K562 (cell line): ENCODE measurements around the gene JAK3. TPM values are rescaled to one million over a fixed set of nuclear protein-coding genes. Genes with fewer than 3 reads are reported as not detected.

Experiments used
- DIDO1 ChIP-seq: fragments of 450-650 bp; IDR thresholded peaks from 2 replicates; pipeline ENCODE4 v1.6.1; 2016; ENCODE audit warnings: low read depth, missing biosample characterization, missing genetic modification characterization
- DNMT1 ChIP-seq: fragments of 450-650 bp; IDR thresholded peaks from 2 replicates; pipeline ENCODE4 v1.6.1; 2016; ENCODE audit warnings: antibody characterized with exemption, mild to moderate bottlenecking
- FOXK1 ChIP-seq: sonication (generic); formaldehyde crosslinking; IDR thresholded peaks from 2 replicates; pipeline ENCODE4 v1.8.0; 2022; ENCODE audit warnings: missing genetic modification reagents, mild to moderate bottlenecking, borderline replicate concordance
- FOXK2 ChIP-seq, 2 experiments: fragments of 450-650 bp; IDR thresholded peaks in 1 of 2; conservative IDR thresholded peaks in 1 of 2; 2 replicates each; pipeline ENCODE4 v1.6.1; 2016; ENCODE audit warnings: low read depth in 2 of 2, mild to moderate bottlenecking in 1 of 2
- MBD2 ChIP-seq: sonication (generic); IDR thresholded peaks from 2 replicates; pipeline ENCODE4 v1.6.1; 2016; ENCODE audit warnings: low read depth, borderline replicate concordance
- RFX7 ChIP-seq: fragments of 250-450 bp; sonication (Bioruptor Pico); IDR thresholded peaks from 2 replicates; pipeline ENCODE4 v1.5.1; 2021; ENCODE audit warnings: mild to moderate bottlenecking
- STAG1 ChIP-seq: sonication (generic); formaldehyde crosslinking; IDR thresholded peaks from 2 replicates; pipeline ENCODE4 v1.5.0; 2020; ENCODE audit warnings: missing genetic modification reagents, borderline replicate concordance
- TBP ChIP-seq: optimal IDR thresholded peaks from 2 replicates; pipeline ENCODE3; 2011; ENCODE audit warnings: low read depth, low read length, improper control_type of control experiment
- ZC3H11A ChIP-seq: IDR thresholded peaks from 2 replicates; pipeline ENCODE4 v1.6.1; 2012; ENCODE audit warnings: low read depth, low read length, improper control_type of control experiment
- ZNF699 ChIP-seq: fragments of 250-450 bp; sonication (Bioruptor Pico); IDR thresholded peaks from 2 replicates; pipeline ENCODE4 v1.8.0; 2021; ENCODE audit warnings: mild to moderate bottlenecking, moderate library complexity; ENCODE audit not compliant: insufficient replicate concordance
- polyA plus RNA-seq, 8 experiments: library from polyadenylated mRNA; depleted of rRNA in 4 of 8; stranded (reverse) in 5 of 8; unstranded in 3 of 8; fragments of >200 nt; fragmentation: Nextera tagmentation in 2 of 8; fragmentation: Illumina TruSeq in 1 of 8; extraction: Ambion mirVana in 2 of 8; extraction: Trizol in 1 of 8; gene quantifications; 2 replicates each; pipeline versions ENCODE4 v1.2.1 to v1.2.3, GENCODE V29; 2011 to 2014; ENCODE audit warnings: inconsistent platforms in 1 of 8, missing spikeins in 1 of 8
- total RNA-seq, 7 experiments: library from RNA; depleted of rRNA in 6 of 7; stranded (reverse); fragments of >200 nt in 6 of 7; fragmentation: Illumina TruSeq in 2 of 7; extraction: Trizol in 2 of 7; gene quantifications; 2 replicates each; pipeline versions ENCODE4 v1.2.1 to v1.2.3, GENCODE V29; 2011 to 2021; ENCODE audit warnings: low replicate concordance in 1 of 7
- TF ChIP-seq, protein P1 (sequence below): fragments of 450-650 bp; IDR thresholded peaks from 2 replicates; pipeline ENCODE4 v1.6.1; 2014; ENCODE audit warnings: low read depth, mild to moderate bottlenecking, moderate library complexity, borderline replicate concordance
- TF ChIP-seq, protein P2 (sequence below): fragments of 250-450 bp; sonication (Bioruptor Pico); IDR thresholded peaks from 2 replicates; pipeline ENCODE4 v1.5.0; 2022; ENCODE audit warnings: mild to moderate bottlenecking

The JAK3 gene
- total and polyA plus RNA-seq, 9 of the 15 experiments (the other 6 are each of a cell fraction or from before 2014, with no cell fraction given): 0.01 to 0.18 (median 0.07) TPM; not detected in 1

DNA sequence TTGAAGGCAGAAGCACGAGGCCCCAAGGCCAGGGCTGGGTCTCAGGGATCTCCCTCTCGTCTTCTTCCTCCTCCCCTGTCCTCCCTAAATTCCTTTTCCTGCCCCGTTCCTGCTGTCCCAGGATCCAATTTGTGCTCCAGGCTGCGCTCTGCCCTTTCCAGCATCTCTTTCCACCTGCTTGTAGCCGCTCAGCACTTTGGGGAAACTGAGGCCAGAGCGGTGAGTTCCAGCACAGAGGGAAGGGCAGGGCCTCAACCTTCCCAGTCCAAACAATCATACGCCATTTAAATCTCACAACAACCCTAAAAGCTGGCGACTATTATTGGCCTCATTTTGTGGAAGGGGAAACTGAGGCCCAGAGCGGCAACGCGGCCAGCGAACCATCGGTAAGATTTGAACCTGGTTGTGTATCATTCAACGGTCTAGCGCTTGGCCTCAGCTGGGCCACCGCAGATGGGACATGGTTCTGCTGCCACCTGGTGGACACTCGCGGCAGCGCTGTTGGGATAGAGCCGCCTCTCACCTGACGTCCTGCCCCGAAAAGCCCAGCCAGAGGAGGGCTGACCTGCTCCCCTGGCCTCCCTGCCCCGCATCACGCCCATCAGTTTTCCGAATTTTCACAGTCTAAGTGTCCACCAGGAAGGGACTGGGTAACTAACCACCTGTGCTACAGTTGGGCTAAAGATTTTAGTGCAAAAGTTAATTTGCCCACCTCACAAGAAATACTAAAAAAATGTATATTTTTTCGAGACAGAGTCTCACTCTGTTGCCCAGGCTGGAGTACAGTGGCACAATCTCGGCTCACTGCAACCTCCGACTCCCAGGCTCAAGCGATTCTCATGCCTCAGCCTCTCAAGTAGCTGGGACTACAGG is 7.7 kb upstream of the JAK3 start (continued):
- TF ChIP-seq RFX7 (CRISPR knock-in tag) (no peak), FOXK2 (conservative IDR thresholded peaks at IDR 0.05 in 1 of 2, IDR thresholded peaks at IDR 0.05 in 1 of 2; ENCODE audit: low read depth in 2 of 2) (peak; percentile 33 to 38; a peak in 1 of 4 replicates), FOXK1 (CRISPR knock-in tag) (no peak), DIDO1 (no peak), STAG1 (CRISPR knock-in tag) (peak; percentile 99), ZNF699 (CRISPR knock-in tag) (no peak), MBD2 (no peak), TBP (peak; percentile 29), DNMT1 (no peak), ZC3H11A (no peak)
- TF ChIP-seq, protein P1, sequence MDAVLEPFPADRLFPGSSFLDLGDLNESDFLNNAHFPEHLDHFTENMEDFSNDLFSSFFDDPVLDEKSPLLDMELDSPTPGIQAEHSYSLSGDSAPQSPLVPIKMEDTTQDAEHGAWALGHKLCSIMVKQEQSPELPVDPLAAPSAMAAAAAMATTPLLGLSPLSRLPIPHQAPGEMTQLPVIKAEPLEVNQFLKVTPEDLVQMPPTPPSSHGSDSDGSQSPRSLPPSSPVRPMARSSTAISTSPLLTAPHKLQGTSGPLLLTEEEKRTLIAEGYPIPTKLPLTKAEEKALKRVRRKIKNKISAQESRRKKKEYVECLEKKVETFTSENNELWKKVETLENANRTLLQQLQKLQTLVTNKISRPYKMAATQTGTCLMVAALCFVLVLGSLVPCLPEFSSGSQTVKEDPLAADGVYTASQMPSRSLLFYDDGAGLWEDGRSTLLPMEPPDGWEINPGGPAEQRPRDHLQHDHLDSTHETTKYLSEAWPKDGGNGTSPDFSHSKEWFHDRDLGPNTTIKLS: no peak
- TF ChIP-seq, protein P2, sequence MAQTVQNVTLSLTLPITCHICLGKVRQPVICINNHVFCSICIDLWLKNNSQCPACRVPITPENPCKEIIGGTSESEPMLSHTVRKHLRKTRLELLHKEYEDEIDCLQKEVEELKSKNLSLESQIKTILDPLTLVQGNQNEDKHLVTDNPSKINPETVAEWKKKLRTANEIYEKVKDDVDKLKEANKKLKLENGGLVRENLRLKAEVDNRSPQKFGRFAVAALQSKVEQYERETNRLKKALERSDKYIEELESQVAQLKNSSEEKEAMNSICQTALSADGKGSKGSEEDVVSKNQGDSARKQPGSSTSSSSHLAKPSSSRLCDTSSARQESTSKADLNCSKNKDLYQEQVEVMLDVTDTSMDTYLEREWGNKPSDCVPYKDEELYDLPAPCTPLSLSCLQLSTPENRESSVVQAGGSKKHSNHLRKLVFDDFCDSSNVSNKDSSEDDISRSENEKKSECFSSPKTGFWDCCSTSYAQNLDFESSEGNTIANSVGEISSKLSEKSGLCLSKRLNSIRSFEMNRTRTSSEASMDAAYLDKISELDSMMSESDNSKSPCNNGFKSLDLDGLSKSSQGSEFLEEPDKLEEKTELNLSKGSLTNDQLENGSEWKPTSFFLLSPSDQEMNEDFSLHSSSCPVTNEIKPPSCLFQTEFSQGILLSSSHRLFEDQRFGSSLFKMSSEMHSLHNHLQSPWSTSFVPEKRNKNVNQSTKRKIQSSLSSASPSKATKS (CRISPR knock-in tag): no peak
- TF ChIP-seq, all 486 proteins: peak for 39
